ENCODE measurements around the gene CD46. TPM values are rescaled to one million over a fixed set of nuclear protein-coding genes. Genes with fewer than 3 reads are reported as not detected.
"Not testable (repeated sequence)": the region's sequence is repeated elsewhere in the genome, so short reads cannot be mapped to it uniquely, and the experiment has no call there.

The CD46 gene
- total and polyA plus RNA-seq, 10 donors = 63.4 to 218 (median 185) TPM

GRCh38 chr1:207763091-207763490 lies 11.2 kb downstream of the CD46 start:
- peaks cover 0 to 97% (median 60%) of the 10 kb centered on the region in 6 donors for H3K36me3 ChIP-seq
- DNase-seq = no peak
- intact Hi-C loops (cut with DNase I; ENCODE audit: low total_unique reads) = no loop called here
- 96 to 98% (median 97%) methylated on average over 5 to 10 of the region's 10 CpGs for WGBS, 5 donors
- no peaks in the 10 kb centered on the region for H3K27me3 ChIP-seq (replicated peaks in 1 of 7)
- no peak overlapping the region for H3K4me3 ChIP-seq
- TF ChIP-seq POLR2AphosphoS5 (IDR thresholded peaks at IDR 0.05) (peak in 1 of 3 donors; percentile 47), CTCF (IDR thresholded peaks at IDR 0.05 in 8 of 11, conservative IDR thresholded peaks at IDR 0.05 in 3 of 11) (no peak), POLR2A (IDR thresholded peaks at IDR 0.05) (no peak)
- peaks cover 0 to 6% (median 0%) of the 10 kb centered on the region in 6 donors for H3K4me1 ChIP-seq
- H3K9me3 ChIP-seq = no peaks in the 10 kb centered on the region
- H3K27ac ChIP-seq = no peak overlapping the region

- H3K4me1 ChIP-seq = no peaks in the 10 kb centered on the region
- TF ChIP-seq POLR2AphosphoS5 (IDR thresholded peaks at IDR 0.05) = no peak
- DNase-seq = no peak
- no peaks in the 10 kb centered on the region for H3K9me3 ChIP-seq
- no peak overlapping the region for H3K4me3 ChIP-seq
- peaks cover 0 to 97% (median 54%) of the 10 kb centered on the region in 6 donors for H3K36me3 ChIP-seq
- H3K27ac ChIP-seq = no peak overlapping the region
- WGBS, 5 donors = 85 to 92% (median 88%) methylated on average over 9 of the region's 9 CpGs
- intact Hi-C loops (cut with DNase I; ENCODE audit: low total_unique reads) = no loop called here
- no peaks in the 10 kb centered on the region for H3K27me3 ChIP-seq (replicated peaks in 1 of 7)
Measured at GRCh38 chr1:207763972-207764371, 12.1 kb downstream of the CD46 start.

- H3K36me3 ChIP-seq = peaks cover 0 to 97% (median 41%) of the 10 kb centered on the region in 6 donors
Measured at GRCh38 chr1:207766569-207766968, 14.7 kb downstream of the CD46 start.

GRCh38 chr1:207770514-207770913 lies 18.7 kb downstream of the CD46 start:
- H3K4me3 ChIP-seq; H3K27me3 ChIP-seq (replicated peaks in 1 of 7); intact Hi-C loops (cut with DNase I; ENCODE audit: low total_unique reads); H3K27ac ChIP-seq; DNase-seq; H3K4me1 ChIP-seq: not testable (repeated sequence)
- H3K9me3 ChIP-seq = peaks cover 0 to 30% (median 21%) of the 10 kb centered on the region in 8 donors
- peaks cover 0 to 97% (median 24%) of the 10 kb centered on the region in 6 donors for H3K36me3 ChIP-seq
- WGBS, 5 donors = 93 to 100% (median 96%) methylated on average over 3 to 4 of the region's 4 CpGs

More at GRCh38 chr1:207766569-207766968, 14.7 kb downstream of the CD46 start:
- Histone ChIP-seq H3K27ac (no peak overlapping the region), H3K4me3 (no peak overlapping the region), H3K9me3 (peaks cover 0 to 16% (median 12%) of the 10 kb centered on the region in 8 donors), H3K27me3 (replicated peaks in 1 of 7) (no peaks in the 10 kb centered on the region), H3K4me1 (no peaks in the 10 kb centered on the region)
- intact Hi-C loops (cut with DNase I; ENCODE audit: low total_unique reads) = no loop called here
- DNase-seq = no peak
- TF ChIP-seq POLR2A (IDR thresholded peaks at IDR 0.05) = no peak
- no peak for TF ChIP-seq POLR2AphosphoS5 (IDR thresholded peaks at IDR 0.05)
- TF ChIP-seq CTCF (IDR thresholded peaks at IDR 0.05 in 8 of 11, conservative IDR thresholded peaks at IDR 0.05 in 3 of 11) = no peak
- 84 to 98% (median 91%) methylated on average over 1 of the region's 1 CpG for WGBS, 5 donors

GRCh38 chr1:207776045-207776444 lies 24.2 kb downstream of the CD46 start:
- peak in 1 of 3 donors; percentile 13 for TF ChIP-seq POLR2AphosphoS5 (IDR thresholded peaks at IDR 0.05)
- Histone ChIP-seq H3K36me3 (peaks cover 0 to 95% (median 27%) of the 10 kb centered on the region in 6 donors), H3K9me3 (peaks cover 0 to 37% (median 16%) of the 10 kb centered on the region in 8 donors)
- 74 to 92% (median 82%) methylated on average over 9 of the region's 9 CpGs for WGBS, 5 donors
- DNase-seq; intact Hi-C loops (cut with DNase I; ENCODE audit: low total_unique reads); H3K27me3 ChIP-seq (replicated peaks in 1 of 7); H3K4me3 ChIP-seq; H3K27ac ChIP-seq; H3K4me1 ChIP-seq: not testable (repeated sequence)

GRCh38 chr1:207777412-207777811 lies 25.6 kb downstream of the CD46 start:
- Histone ChIP-seq H3K36me3 (peaks cover 0 to 89% (median 27%) of the 10 kb centered on the region in 6 donors), H3K9me3 (peaks cover 0 to 26% (median 8%) of the 10 kb centered on the region in 8 donors)
- H3K27ac ChIP-seq; H3K27me3 ChIP-seq (replicated peaks in 1 of 7); H3K4me3 ChIP-seq; intact Hi-C loops (cut with DNase I; ENCODE audit: low total_unique reads); H3K4me1 ChIP-seq; DNase-seq: not testable (repeated sequence)
- 97 to 100% (median 98%) methylated on average over 7 of the region's 7 CpGs for WGBS, 5 donors
